ENCODE data around the gene PCDHB11. TPM values are rescaled to one million over a fixed set of nuclear protein-coding genes. Genes with fewer than 3 reads are reported as not detected.
"Not testable (repeated sequence)": the region's sequence is repeated elsewhere in the genome, so short reads cannot be mapped to it uniquely, and the experiment has no call there.

Gene PCDHB11
- total RNA-seq = 8.5 TPM

- no peak for DNase-seq (ENCODE audit: low spot score)
These were observed at the start of gene PCDHB11 for GRCh38 chr5:141199359-141200235. PCDHB11 (plus strand) TSS chr5:141199627; CDS start chr5:141199775, 148 bp downstream.

- no peak for DNase-seq (ENCODE audit: low spot score)
These were observed 49.6 kb upstream of the PCDHB11 start, which contains the start of gene PCDHB6 for GRCh38 chr5:141149812-141150211. PCDHB6 (plus strand) TSS chr5:141150057; CDS start chr5:141150258, 201 bp downstream.

- no peak for DNase-seq (ENCODE audit: low spot score)
These were observed 49.0 kb upstream of the PCDHB11 start for GRCh38 chr5:141150224-141150992.

GRCh38 chr5:141150993-141151325 lies 48.5 kb upstream of the PCDHB11 start:
- no peak for DNase-seq (ENCODE audit: low spot score)

GRCh38 chr5:141151632-141152031 lies 47.8 kb upstream of the PCDHB11 start:
- not testable (repeated sequence) for DNase-seq (ENCODE audit: low spot score)

- not testable (repeated sequence) for DNase-seq (ENCODE audit: low spot score)
These were observed 47.3 kb upstream of the PCDHB11 start for GRCh38 chr5:141152096-141152495.

- no peak for DNase-seq (ENCODE audit: low spot score)
These were observed 43.7 kb upstream of the PCDHB11 start for GRCh38 chr5:141155540-141156374.

- not testable (repeated sequence) for DNase-seq (ENCODE audit: low spot score)
These were observed 42.1 kb upstream of the PCDHB11 start for GRCh38 chr5:141157356-141157755.

GRCh38 chr5:141157901-141158300 lies 41.5 kb upstream of the PCDHB11 start:
- not testable (repeated sequence) for DNase-seq (ENCODE audit: low spot score)

GRCh38 chr5:141172381-141173204 lies 26.8 kb upstream of the PCDHB11 start, which contains the start of gene PCDHB7:
PCDHB7 (plus strand) TSS chr5:141172644; CDS start chr5:141172836, 192 bp downstream.
- no peak for DNase-seq (ENCODE audit: low spot score)

GRCh38 chr5:141174291-141175104 lies 24.9 kb upstream of the PCDHB11 start:
- not testable (repeated sequence) for DNase-seq (ENCODE audit: low spot score)

GRCh38 chr5:141175933-141176332 lies 23.5 kb upstream of the PCDHB11 start:
- no peak for DNase-seq (ENCODE audit: low spot score)

GRCh38 chr5:141177577-141178191 lies 21.7 kb upstream of the PCDHB11 start, which contains the start of gene PCDHB8:
PCDHB8 (plus strand) TSS chr5:141177790; CDS start chr5:141178035, 245 bp downstream.
- not testable (repeated sequence) for DNase-seq (ENCODE audit: low spot score)

GRCh38 chr5:141179371-141179770 lies 20.1 kb upstream of the PCDHB11 start:
- not testable (repeated sequence) for DNase-seq (ENCODE audit: low spot score)

- DNase-seq (ENCODE audit: low spot score) = not testable (repeated sequence)
These were observed 19.6 kb upstream of the PCDHB11 start for GRCh38 chr5:141179876-141180275.

- DNase-seq (ENCODE audit: low spot score) = no peak
These were observed 19.1 kb upstream of the PCDHB11 start for GRCh38 chr5:141180313-141180712.

GRCh38 chr5:141182248-141182647 lies 17.2 kb upstream of the PCDHB11 start, which contains the start of gene PCDHB16:
PCDHB16 (plus strand) TSS chr5:141182387; CDS start chr5:141182560, 173 bp downstream.
- no peak for DNase-seq (ENCODE audit: low spot score)

GRCh38 chr5:141184117-141184855 lies 15.1 kb upstream of the PCDHB11 start:
- DNase-seq (ENCODE audit: low spot score) = not testable (repeated sequence)

Data from mucosa of gallbladder (tissue), 1 donor.